HepG2 (cell line): Measurements from ENCODE around the gene ZNF154. TPM values are rescaled to one million over a fixed set of nuclear protein-coding genes. Genes with fewer than 3 reads are reported as not detected.

Experiments used
- CCDC6 ChIP-seq: sonication (generic); formaldehyde crosslinking; IDR thresholded peaks from 2 replicates; pipeline ENCODE4 v1.8.1; 2022; ENCODE audit warnings: mild to moderate bottlenecking, missing genetic modification reagents, moderate library complexity
- FLYWCH1 ChIP-seq: sonication (generic); formaldehyde crosslinking; IDR thresholded peaks from 2 replicates; pipeline ENCODE4 v1.8.1; 2023; ENCODE audit warnings: mild to moderate bottlenecking, missing genetic modification reagents
- PITX1 ChIP-seq: sonication (generic); formaldehyde crosslinking; IDR thresholded peaks from 2 replicates; pipeline ENCODE4 v1.5.1; 2020; ENCODE audit warnings: mild to moderate bottlenecking, missing genetic modification reagents
- REXO4 ChIP-seq: sonication (generic); formaldehyde crosslinking; IDR thresholded peaks from 2 replicates; pipeline ENCODE4 v1.8.0; 2022; ENCODE audit warnings: missing genetic modification reagents, mild to moderate bottlenecking, borderline replicate concordance
- SATB2 ChIP-seq: sonication (generic); formaldehyde crosslinking; IDR thresholded peaks from 2 replicates; pipeline ENCODE4 v1.5.0; 2020; ENCODE audit warnings: missing genetic modification reagents
- SP140L ChIP-seq: sonication (generic); formaldehyde crosslinking; IDR thresholded peaks from 2 replicates; pipeline ENCODE4 v1.4.0; 2020; ENCODE audit warnings: missing genetic modification reagents, borderline replicate concordance
- TGIF2 ChIP-seq: IDR thresholded peaks from 2 replicates; pipeline ENCODE4 v1.6.1; 2016; ENCODE audit warnings: control low read depth, missing compliant biosample characterization
- TP53 ChIP-seq: sonication (generic); formaldehyde crosslinking; conservative IDR thresholded peaks from 2 replicates; pipeline ENCODE4 v1.4.0; 2020; ENCODE audit warnings: missing genetic modification reagents
- ZNF12 ChIP-seq: sonication (generic); formaldehyde crosslinking; IDR thresholded peaks from 2 replicates; pipeline ENCODE4 v1.5.0; 2020; ENCODE audit warnings: missing genetic modification reagents
- ZNF33A ChIP-seq: sonication (generic); formaldehyde crosslinking; IDR thresholded peaks from 2 replicates; pipeline ENCODE4 v1.5.1; 2020; ENCODE audit warnings: missing genetic modification reagents, mild to moderate bottlenecking, moderate library complexity, borderline replicate concordance
- ZNF501 ChIP-seq: sonication (generic); formaldehyde crosslinking; IDR thresholded peaks from 2 replicates; pipeline ENCODE4 v1.5.1; 2020; ENCODE audit warnings: mild to moderate bottlenecking, moderate library complexity, missing genetic modification reagents
- polyA plus RNA-seq, 8 experiments: library from polyadenylated mRNA; depleted of rRNA in 3 of 8; stranded (reverse) in 7 of 8; unstranded in 1 of 8; fragments of >200 nt; fragmentation: Illumina TruSeq in 4 of 8; extraction: Trizol in 4 of 8; gene quantifications; 2 replicates each; pipeline versions ENCODE4 v1.2.1 to v1.2.3, GENCODE V29; 2011 to 2016; ENCODE audit warnings: low read depth in 4 of 8, missing spikeins in 1 of 8, mixed read lengths in 1 of 8; ENCODE audit not compliant: insufficient read depth in 1 of 8
- total RNA-seq, 5 experiments: library from RNA; depleted of rRNA; stranded (reverse); fragments of >200 nt; fragmentation: Illumina TruSeq; extraction: Trizol; gene quantifications; 2 replicates each; pipeline ENCODE4 v1.2.3, GENCODE V29; 2016; ENCODE audit warnings: low read depth in 1 of 5
- TF ChIP-seq, protein P1 (sequence below): sonication (generic); formaldehyde crosslinking; IDR thresholded peaks from 2 replicates; pipeline ENCODE4 v1.5.0; 2020; ENCODE audit warnings: missing genetic modification reagents, mild to moderate bottlenecking, borderline replicate concordance
- TF ChIP-seq, protein P2 (sequence below): sonication (generic); formaldehyde crosslinking; IDR thresholded peaks from 2 replicates; pipeline ENCODE4 v1.5.0; 2020; ENCODE audit warnings: missing genetic modification reagents
- TF ChIP-seq, protein P3 (sequence below): sonication (generic); formaldehyde crosslinking; IDR thresholded peaks from 2 replicates; pipeline ENCODE4 v1.4.0; 2020; ENCODE audit warnings: missing genetic modification reagents
- TF ChIP-seq, protein P4 (sequence below): IDR thresholded peaks from 2 replicates; pipeline ENCODE4 v1.6.1; 2016; ENCODE audit warnings: low read depth
- TF ChIP-seq, protein P5 (sequence below): sonication (generic); formaldehyde crosslinking; IDR thresholded peaks from 2 replicates; pipeline ENCODE4 v1.9.0; 2021; ENCODE audit warnings: missing genetic modification reagents, borderline replicate concordance
- TF ChIP-seq, protein P6 (sequence below): IDR thresholded peaks from 2 replicates; pipeline ENCODE4 v1.6.1; 2016; ENCODE audit warnings: control low read depth
- TF ChIP-seq, protein P7 (sequence below): sonication (generic); formaldehyde crosslinking; IDR thresholded peaks from 2 replicates; pipeline ENCODE4 v1.8.1; 2023; ENCODE audit warnings: missing genetic modification reagents, inconsistent platforms, borderline replicate concordance

ZNF154 gene
- total and polyA plus RNA-seq, 2 of the 13 experiments (the other 11 are each of a cell fraction or from before 2014, with no cell fraction given): not detected

DNA sequence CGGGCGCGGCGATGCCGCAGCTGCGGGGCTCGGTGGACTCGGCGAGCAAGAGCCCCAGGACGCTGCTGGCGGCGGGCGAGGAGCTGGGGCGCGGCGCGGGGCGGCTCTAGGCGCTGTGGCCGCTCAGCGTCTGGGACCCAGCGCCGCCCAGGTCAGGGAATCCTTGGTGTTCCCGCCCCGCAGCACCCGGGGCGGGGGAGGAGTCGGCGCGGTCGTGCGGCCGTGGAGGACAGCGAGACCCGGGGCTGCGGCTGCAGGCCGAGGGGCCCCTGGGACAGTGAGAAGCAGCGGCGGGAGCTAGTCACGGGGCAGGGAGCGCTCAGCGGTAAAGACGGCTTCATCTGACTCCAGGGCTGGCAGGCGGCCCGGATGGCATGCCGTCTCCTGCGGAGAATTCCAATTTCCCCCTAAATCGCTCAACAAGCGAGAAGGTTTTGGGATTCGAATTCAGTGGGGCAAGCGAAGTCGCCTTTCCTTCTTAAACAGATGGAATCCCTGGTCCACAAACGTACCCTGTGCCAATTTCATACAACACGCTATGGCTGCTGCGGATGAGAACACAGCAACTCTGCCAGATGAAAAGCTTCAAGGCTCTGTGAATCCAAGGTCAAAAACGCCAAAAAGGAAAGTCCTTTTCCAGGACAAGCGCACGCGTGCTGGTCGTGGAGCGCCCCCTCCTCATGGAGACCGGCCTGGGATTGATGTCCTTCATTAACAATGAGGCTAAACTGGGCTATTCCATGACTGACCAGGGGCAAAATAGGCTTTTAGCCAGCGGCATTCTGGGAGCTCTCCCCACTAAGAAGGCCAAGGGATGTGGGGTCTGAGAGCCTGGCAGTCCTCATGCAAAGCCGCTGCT, 44.5 kb downstream of the ZNF154 start (continued):
- peak; percentile 44; the same call in 1 of the 2 replicates for TF ChIP-seq CCDC6 (CRISPR knock-in tag)
- TF ChIP-seq SATB2 (CRISPR knock-in tag): no peak
- TF ChIP-seq, protein P1, sequence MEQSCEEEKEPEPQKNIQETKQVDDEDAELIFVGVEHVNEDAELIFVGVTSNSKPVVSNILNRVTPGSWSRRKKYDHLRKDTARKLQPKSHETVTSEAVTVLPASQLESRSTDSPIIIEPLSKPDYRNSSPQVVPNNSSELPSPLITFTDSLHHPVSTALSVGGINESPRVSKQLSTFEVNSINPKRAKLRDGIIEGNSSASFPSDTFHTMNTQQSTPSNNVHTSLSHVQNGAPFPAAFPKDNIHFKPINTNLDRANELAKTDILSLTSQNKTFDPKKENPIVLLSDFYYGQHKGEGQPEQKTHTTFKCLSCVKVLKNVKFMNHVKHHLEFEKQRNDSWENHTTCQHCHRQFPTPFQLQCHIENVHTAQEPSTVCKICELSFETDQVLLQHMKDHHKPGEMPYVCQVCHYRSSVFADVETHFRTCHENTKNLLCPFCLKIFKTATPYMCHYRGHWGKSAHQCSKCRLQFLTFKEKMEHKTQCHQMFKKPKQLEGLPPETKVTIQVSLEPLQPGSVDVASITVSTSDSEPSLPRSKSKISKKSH (CRISPR knock-in tag): no peak
- TF ChIP-seq, protein P2, sequence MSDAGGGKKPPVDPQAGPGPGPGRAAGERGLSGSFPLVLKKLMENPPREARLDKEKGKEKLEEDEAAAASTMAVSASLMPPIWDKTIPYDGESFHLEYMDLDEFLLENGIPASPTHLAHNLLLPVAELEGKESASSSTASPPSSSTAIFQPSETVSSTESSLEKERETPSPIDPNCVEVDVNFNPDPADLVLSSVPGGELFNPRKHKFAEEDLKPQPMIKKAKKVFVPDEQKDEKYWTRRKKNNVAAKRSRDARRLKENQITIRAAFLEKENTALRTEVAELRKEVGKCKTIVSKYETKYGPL (CRISPR knock-in tag): no peak
- TF ChIP-seq, protein P3, sequence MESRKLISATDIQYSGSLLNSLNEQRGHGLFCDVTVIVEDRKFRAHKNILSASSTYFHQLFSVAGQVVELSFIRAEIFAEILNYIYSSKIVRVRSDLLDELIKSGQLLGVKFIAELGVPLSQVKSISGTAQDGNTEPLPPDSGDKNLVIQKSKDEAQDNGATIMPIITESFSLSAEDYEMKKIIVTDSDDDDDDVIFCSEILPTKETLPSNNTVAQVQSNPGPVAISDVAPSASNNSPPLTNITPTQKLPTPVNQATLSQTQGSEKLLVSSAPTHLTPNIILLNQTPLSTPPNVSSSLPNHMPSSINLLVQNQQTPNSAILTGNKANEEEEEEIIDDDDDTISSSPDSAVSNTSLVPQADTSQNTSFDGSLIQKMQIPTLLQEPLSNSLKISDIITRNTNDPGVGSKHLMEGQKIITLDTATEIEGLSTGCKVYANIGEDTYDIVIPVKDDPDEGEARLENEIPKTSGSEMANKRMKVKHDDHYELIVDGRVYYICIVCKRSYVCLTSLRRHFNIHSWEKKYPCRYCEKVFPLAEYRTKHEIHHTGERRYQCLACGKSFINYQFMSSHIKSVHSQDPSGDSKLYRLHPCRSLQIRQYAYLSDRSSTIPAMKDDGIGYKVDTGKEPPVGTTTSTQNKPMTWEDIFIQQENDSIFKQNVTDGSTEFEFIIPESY (CRISPR knock-in tag): no peak
- TF ChIP-seq, protein P4, sequence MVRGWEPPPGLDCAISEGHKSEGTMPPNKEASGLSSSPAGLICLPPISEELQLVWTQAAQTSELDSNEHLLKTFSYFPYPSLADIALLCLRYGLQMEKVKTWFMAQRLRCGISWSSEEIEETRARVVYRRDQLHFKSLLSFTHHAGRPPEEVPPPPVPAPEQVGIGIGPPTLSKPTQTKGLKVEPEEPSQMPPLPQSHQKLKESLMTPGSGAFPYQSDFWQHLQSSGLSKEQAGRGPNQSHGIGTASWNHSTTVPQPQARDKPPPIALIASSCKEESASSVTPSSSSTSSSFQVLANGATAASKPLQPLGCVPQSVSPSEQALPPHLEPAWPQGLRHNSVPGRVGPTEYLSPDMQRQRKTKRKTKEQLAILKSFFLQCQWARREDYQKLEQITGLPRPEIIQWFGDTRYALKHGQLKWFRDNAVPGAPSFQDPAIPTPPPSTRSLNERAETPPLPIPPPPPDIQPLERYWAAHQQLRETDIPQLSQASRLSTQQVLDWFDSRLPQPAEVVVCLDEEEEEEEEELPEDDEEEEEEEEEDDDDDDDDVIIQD (CRISPR knock-in tag): no peak
- TF ChIP-seq REXO4 (CRISPR knock-in tag): no peak
- TF ChIP-seq, protein P5, sequence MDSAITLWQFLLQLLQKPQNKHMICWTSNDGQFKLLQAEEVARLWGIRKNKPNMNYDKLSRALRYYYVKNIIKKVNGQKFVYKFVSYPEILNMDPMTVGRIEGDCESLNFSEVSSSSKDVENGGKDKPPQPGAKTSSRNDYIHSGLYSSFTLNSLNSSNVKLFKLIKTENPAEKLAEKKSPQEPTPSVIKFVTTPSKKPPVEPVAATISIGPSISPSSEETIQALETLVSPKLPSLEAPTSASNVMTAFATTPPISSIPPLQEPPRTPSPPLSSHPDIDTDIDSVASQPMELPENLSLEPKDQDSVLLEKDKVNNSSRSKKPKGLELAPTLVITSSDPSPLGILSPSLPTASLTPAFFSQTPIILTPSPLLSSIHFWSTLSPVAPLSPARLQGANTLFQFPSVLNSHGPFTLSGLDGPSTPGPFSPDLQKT (CRISPR knock-in tag): no peak
- no peak for TF ChIP-seq TGIF2 (CRISPR knock-in tag)
- no peak for TF ChIP-seq SP140L
- peak; percentile 75; the same call in 1 of the 2 replicates for TF ChIP-seq ZNF501
- TF ChIP-seq, protein P6, sequence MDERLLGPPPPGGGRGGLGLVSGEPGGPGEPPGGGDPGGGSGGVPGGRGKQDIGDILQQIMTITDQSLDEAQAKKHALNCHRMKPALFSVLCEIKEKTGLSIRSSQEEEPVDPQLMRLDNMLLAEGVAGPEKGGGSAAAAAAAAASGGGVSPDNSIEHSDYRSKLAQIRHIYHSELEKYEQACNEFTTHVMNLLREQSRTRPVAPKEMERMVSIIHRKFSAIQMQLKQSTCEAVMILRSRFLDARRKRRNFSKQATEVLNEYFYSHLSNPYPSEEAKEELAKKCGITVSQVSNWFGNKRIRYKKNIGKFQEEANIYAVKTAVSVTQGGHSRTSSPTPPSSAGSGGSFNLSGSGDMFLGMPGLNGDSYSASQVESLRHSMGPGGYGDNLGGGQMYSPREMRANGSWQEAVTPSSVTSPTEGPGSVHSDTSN (CRISPR knock-in tag): no peak
- TF ChIP-seq ZNF12 (CRISPR knock-in tag): 0 out of 2 replicates have a peak, but pooled peaks have one; percentile 11
- TF ChIP-seq PITX1 (CRISPR knock-in tag): no peak
- TF ChIP-seq TP53 (CRISPR knock-in tag): no peak
- TF ChIP-seq, protein P7, sequence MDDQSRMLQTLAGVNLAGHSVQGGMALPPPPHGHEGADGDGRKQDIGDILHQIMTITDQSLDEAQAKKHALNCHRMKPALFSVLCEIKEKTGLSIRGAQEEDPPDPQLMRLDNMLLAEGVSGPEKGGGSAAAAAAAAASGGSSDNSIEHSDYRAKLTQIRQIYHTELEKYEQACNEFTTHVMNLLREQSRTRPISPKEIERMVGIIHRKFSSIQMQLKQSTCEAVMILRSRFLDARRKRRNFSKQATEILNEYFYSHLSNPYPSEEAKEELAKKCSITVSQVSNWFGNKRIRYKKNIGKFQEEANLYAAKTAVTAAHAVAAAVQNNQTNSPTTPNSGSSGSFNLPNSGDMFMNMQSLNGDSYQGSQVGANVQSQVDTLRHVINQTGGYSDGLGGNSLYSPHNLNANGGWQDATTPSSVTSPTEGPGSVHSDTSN: no peak
- TF ChIP-seq FLYWCH1 (CRISPR knock-in tag): no peak
- no peak for TF ChIP-seq ZNF33A (CRISPR knock-in tag)
